Measurements from ENCODE around the gene AAMP.

AAMP gene

GRCh38 chr2:218293715-218294429, 23.9 kb upstream of the AAMP start:
- no peak for DNase-seq

- DNase-seq, result peak; percentile 74
Measured at GRCh38 chr2:218292048-218293014, 22.4 kb upstream of the AAMP start, which contains the start of gene TMBIM1. TMBIM1 (minus strand) TSS chr2:218292503; CDS start chr2:218282141, 10,362 bp downstream.

- no peak for DNase-seq
Measured at GRCh38 chr2:218291318-218292047, 21.5 kb upstream of the AAMP start.

GRCh38 chr2:218290316-218291261, 20.7 kb upstream of the AAMP start:
- no peak for DNase-seq

- DNase-seq, result no peak
Measured at GRCh38 chr2:218289639-218290315, 19.8 kb upstream of the AAMP start.

- peak; percentile 72 for DNase-seq
Measured at GRCh38 chr2:218286570-218287459, 16.9 kb upstream of the AAMP start.

GRCh38 chr2:218285604-218286003, 15.7 kb upstream of the AAMP start:
- DNase-seq, result no peak

- peak; percentile 35 for DNase-seq
Measured at GRCh38 chr2:218284106-218284811, 14.3 kb upstream of the AAMP start.

GRCh38 chr2:218282173-218282991, 12.4 kb upstream of the AAMP start:
- no peak for DNase-seq

GRCh38 chr2:218281449-218281848, 11.5 kb upstream of the AAMP start:
- DNase-seq, result no peak

- no peak for DNase-seq
Measured at GRCh38 chr2:218280260-218280870, 10.4 kb upstream of the AAMP start.

GRCh38 chr2:218278531-218279360, 8.8 kb upstream of the AAMP start:
- no peak for DNase-seq

GRCh38 chr2:218277921-218278320, 8.0 kb upstream of the AAMP start:
- no peak for DNase-seq

- DNase-seq, result no peak
Measured at GRCh38 chr2:218276986-218277755, 7.2 kb upstream of the AAMP start.

- DNase-seq, result no peak
Measured at GRCh38 chr2:218275371-218276072, 5.6 kb upstream of the AAMP start.

GRCh38 chr2:218274586-218274985, 4.6 kb upstream of the AAMP start:
- DNase-seq, result no peak

Data from activated CD4-positive, alpha-beta T cell treated with anti-CD3 and anti-CD28 coated beads for 1 hour (primary cell).